IMR-90 (cell line): Measurements from ENCODE around the gene STK10. TPM values are rescaled to one million over a fixed set of nuclear protein-coding genes. Genes with fewer than 3 reads are reported as not detected.

Experiments
- ATAC-seq: fragments of 200-7000 bp; cut with Tn5 transposase; 2 replicates; pipeline ENCODE4 v1.9.1; 2020; ENCODE audit warnings: low read depth, mild to moderate bottlenecking, moderate library complexity
- BruUV-seq: library from RNA; stranded (reverse); fragments of 400-500 nt; replicated peaks from 2 replicates; lab custom pipeline; 2021; lab: Mats Ljungman, UMichigan
- CTCF ChIA-PET: fragments of 300-600 bp; formaldehyde crosslinking; extraction: SDS; loops from one replicate; lab custom pipeline; 2021; ENCODE audit warnings: antibody characterized with exemption; lab: Yijun Ruan, JAX
- POLR2A ChIA-PET: fragments of 300-600 bp; sonication (Branson Sonifier 250); formaldehyde crosslinking; loops from one replicate; lab custom pipeline; 2022; ENCODE audit warnings: antibody characterized with exemption; ENCODE audit not compliant: unreplicated experiment; lab: Charles Lee
- DNase-seq: peaks from one replicate; pipeline ENCODE4 v3.0.0; 2013
- H2AFZ ChIP-seq: replicated peaks from 2 replicates; pipeline ENCODE3; 2013; ENCODE audit warnings: low read length, mild to moderate bottlenecking; ENCODE audit not compliant: poor library complexity
- H2AK5ac ChIP-seq: 2 replicates; pipeline ENCODE4 v1.6.1; 2013; ENCODE audit warnings: low read depth, low read length, inconsistent platforms
- H2AK9ac ChIP-seq: replicated peaks from 2 replicates; pipeline ENCODE3; 2013; ENCODE audit warnings: mild to moderate bottlenecking, low read depth, low read length, moderate library complexity; ENCODE audit not compliant: poor library complexity
- H2BK120ac ChIP-seq: 2 replicates; pipeline ENCODE4 v1.6.1; 2013; ENCODE audit warnings: low read depth, low read length, inconsistent platforms
- H2BK15ac ChIP-seq: 3 replicates; pipeline ENCODE4 v1.6.1; 2013; ENCODE audit warnings: low read depth, low read length, inconsistent platforms
- H2BK20ac ChIP-seq: 2 replicates; pipeline ENCODE4 v1.6.1; 2013; ENCODE audit warnings: low read depth, mild to moderate bottlenecking, inconsistent platforms, low read length, moderate library complexity
- H2BK5ac ChIP-seq: 2 replicates; pipeline ENCODE4 v1.6.1; 2013; ENCODE audit warnings: mild to moderate bottlenecking, low read depth, low read length, inconsistent platforms; ENCODE audit not compliant: poor library complexity, severe bottlenecking
- H3K14ac ChIP-seq: replicated peaks from 2 replicates; pipeline ENCODE4 v1.6.1; 2013; ENCODE audit warnings: low read depth, low read length, inconsistent platforms
- H3K18ac ChIP-seq: 2 replicates; pipeline ENCODE4 v1.6.1; 2013; ENCODE audit warnings: low read depth, low read length, control low read depth
- H3K23ac ChIP-seq: 2 replicates; pipeline ENCODE4 v1.6.1; 2013; ENCODE audit warnings: low read depth, low read length, inconsistent platforms
- H3K27ac ChIP-seq: 2 replicates; pipeline ENCODE4 v1.5.1; 2013; ENCODE audit warnings: mild to moderate bottlenecking, control low read depth, low read length; ENCODE audit not compliant: insufficient read depth
- H3K27me3 ChIP-seq: 2 replicates; pipeline ENCODE4 v1.6.1; 2013; ENCODE audit warnings: low read length; ENCODE audit not compliant: control insufficient read depth, insufficient read depth
- H3K36me3 ChIP-seq: 2 replicates; pipeline ENCODE4 v1.6.1; 2013; ENCODE audit warnings: low read length, mixed read lengths; ENCODE audit not compliant: control insufficient read depth, insufficient read depth
- H3K4ac ChIP-seq: 2 replicates; pipeline ENCODE4 v1.6.1; 2013; ENCODE audit warnings: low read depth, low read length, inconsistent platforms
- H3K4me1 ChIP-seq: 2 replicates; pipeline ENCODE4 v1.6.1; 2013; ENCODE audit warnings: low read length, mixed read lengths; ENCODE audit not compliant: control insufficient read depth, insufficient read depth
- H3K4me2 ChIP-seq: 2 replicates; pipeline ENCODE4 v1.6.1; 2013; ENCODE audit warnings: low read depth, mild to moderate bottlenecking, control low read depth, low read length, moderate library complexity
- H3K4me3 ChIP-seq: 2 replicates; pipeline ENCODE4 v1.5.1; 2013; ENCODE audit warnings: low read depth, mild to moderate bottlenecking, control low read depth, low read length, moderate library complexity; ENCODE audit not compliant: insufficient read depth
- H3K56ac ChIP-seq: 2 replicates; pipeline ENCODE4 v1.6.1; 2013; ENCODE audit warnings: low read length, inconsistent platforms; ENCODE audit not compliant: insufficient read depth; ENCODE audit errors: extremely low read depth
- H3K79me1 ChIP-seq, 2 experiments: 2 replicates each; pipeline ENCODE4 v1.6.1; 2013; ENCODE audit warnings: low read length in 2 of 2, inconsistent platforms in 1 of 2, low read depth in 1 of 2
- H3K9ac ChIP-seq: 2 replicates; pipeline ENCODE4 v1.6.1; 2013; ENCODE audit warnings: low read depth, low read length, control low read depth
- H3K9me1 ChIP-seq: 2 replicates; pipeline ENCODE4 v1.6.1; 2013; ENCODE audit warnings: low read length, inconsistent platforms; ENCODE audit not compliant: insufficient read depth
- H3K9me3 ChIP-seq: 2 replicates; pipeline ENCODE4 v1.6.1; 2013; ENCODE audit warnings: low read length; ENCODE audit not compliant: control insufficient read depth, insufficient read depth
- H4K20me1 ChIP-seq: 2 replicates; pipeline ENCODE4 v1.6.1; 2013; ENCODE audit warnings: low read length, inconsistent platforms; ENCODE audit not compliant: insufficient read depth
- H4K5ac ChIP-seq: 2 replicates; pipeline ENCODE4 v1.6.1; 2013; ENCODE audit warnings: mild to moderate bottlenecking, low read depth, low read length, control low read depth
- H4K8ac ChIP-seq, 2 experiments: 2 replicates each; pipeline ENCODE4 v1.6.1; 2013; ENCODE audit warnings: low read depth in 2 of 2, low read length in 2 of 2, control low read depth in 1 of 2, inconsistent platforms in 1 of 2
- H4K91ac ChIP-seq: 2 replicates; pipeline ENCODE4 v1.6.1; 2013; ENCODE audit warnings: low read depth, low read length, inconsistent platforms; ENCODE audit not compliant: insufficient read depth
- FOS ChIP-seq: fragments of 150-350 bp; IDR thresholded peaks from 2 replicates; pipeline ENCODE4 v1.6.1; 2016; ENCODE audit warnings: low read depth, low read length
- RFX5 ChIP-seq: IDR thresholded peaks from 2 replicates; pipeline ENCODE4 v1.8.0; 2012; ENCODE audit warnings: low read depth, mild to moderate bottlenecking, low read length, moderate library complexity
- WGBS, 2 experiments: methylation state at CpG; one replicate each; pipeline versions ENCODE4 v1.1.5 to v1.1.7; 2013; ENCODE audit warnings: missing lambda C conversion rate in 2 of 2; ENCODE audit not compliant: insufficient read length in 1 of 2; ENCODE audit errors: extremely low coverage in 2 of 2; 5-methylcytosine and 5-hydroxymethylcytosine counted together
- dilution Hi-C: fragments of 300-500 bp; cut with HindIII; formaldehyde crosslinking; loops from one replicate; pipeline ENCODE4 v1.14.3; 2018; ENCODE audit warnings: low sequenced_read_pairs; ENCODE audit not compliant: unreplicated experiment
- in situ Hi-C: fragments of 300-500 bp; cut with MboI; formaldehyde crosslinking; loops from 3 replicates; pipeline ENCODE4 v1.14.3; 2019; ENCODE audit warnings: low sequenced_read_pairs, inconsistent platforms, mixed read lengths
- intact Hi-C: fragments of 100-400 bp; cut with micrococcal nuclease; formaldehyde crosslinking; loops from 2 replicates; pipeline ENCODE4 v1.10.0; 2022
- polyA plus RNA-seq, 3 experiments: library from polyadenylated mRNA; depleted of rRNA; stranded (reverse); fragments of >200 nt; gene quantifications; 2 replicates each; pipeline ENCODE4 v1.2.3, GENCODE V29; 2012; ENCODE audit warnings: low replicate concordance in 1 of 3
- total RNA-seq: library from RNA; depleted of rRNA; stranded (reverse); fragments of >200 nt; gene quantifications from 2 replicates; pipeline ENCODE4 v1.2.3, GENCODE V29; 2012

STK10 gene
- total and polyA plus RNA-seq, 2 of the 4 experiments (the other 2 are of a cell fraction) = 15.4 to 18.5 TPM

DNA sequence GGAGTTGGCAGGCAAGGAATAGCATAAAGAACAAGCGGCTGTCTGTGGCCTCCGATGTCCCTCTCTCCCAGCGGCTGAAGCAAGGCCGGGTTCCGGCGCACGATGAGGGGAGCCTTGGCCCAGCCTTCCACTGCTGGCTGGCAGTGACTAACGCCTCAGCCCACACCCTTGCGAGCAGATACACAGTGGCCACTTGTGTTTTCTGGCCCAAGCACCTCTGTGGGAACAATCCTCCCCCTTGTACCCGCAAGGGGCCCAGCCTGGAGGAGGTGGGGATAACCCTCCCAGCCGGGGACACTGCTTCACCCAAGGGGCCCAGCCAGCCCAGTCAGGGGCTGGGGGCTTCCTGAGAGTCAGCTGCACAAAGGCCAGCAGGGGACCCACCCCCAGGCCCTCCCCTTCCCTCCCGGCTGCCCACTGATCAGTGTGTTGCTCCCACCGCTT lies 23.2 kb downstream of the STK10 start:
- ChIA-PET CTCF (interaction anchor here (1.3 kb wide), 1 partner anchor 15 kb away, joined by 3 read pairs; no protein-coding TSS in a partner anchor), POLR2A (no interaction called here)
- TF ChIP-seq RFX5 (no peak), FOS (no peak)
- Histone ChIP-seq H2BK120ac (no peak overlapping the region), H3K56ac (no peak overlapping the region), H3K9ac (no peak overlapping the region), H2BK15ac (no peak overlapping the region), H2BK5ac (no peak overlapping the region), H2AK5ac (no peak overlapping the region), H4K20me1 (peaks cover 59% of the 10 kb centered on the region), H3K23ac (no peak overlapping the region), H3K18ac (no peak overlapping the region), H4K8ac (no peak overlapping the region), H4K91ac (no peak overlapping the region), H3K9me1 (peaks cover 52% of the 10 kb centered on the region), H3K4me3 (no peak overlapping the region), H2AK9ac (peak overlapping the region; percentile 23), H3K27me3 (no peaks in the 10 kb centered on the region), H2BK20ac (no peak overlapping the region), H3K27ac (no peak overlapping the region), H3K4ac (no peak overlapping the region), H3K79me1 (peaks cover 33 to 81% of the 10 kb centered on the region in 2 experiments), H4K5ac (no peak overlapping the region), H2AFZ (no peak overlapping the region), H3K4me2 (no peak overlapping the region), H3K4me1 (peaks cover 17% of the 10 kb centered on the region), H3K14ac (no peak overlapping the region), H3K36me3 (no peaks in the 10 kb centered on the region), H3K9me3 (no peaks in the 10 kb centered on the region)
- in situ Hi-C loops = no loop called here
- ATAC-seq (peak; percentile 66), DNase-seq (peak; percentile 45)
- WGBS, 2 experiments = 20% methylated on average over 1 of the region's 13 CpGs; no CpG with 5 or more reads in 1 of the 2 experiments
- intact Hi-C loops = no loop called here
- BruUV-seq = no TSS peak
- dilution Hi-C loops = no loop called here
